Measurements from ENCODE around the gene NKX2-2.

GRCh38 chr20:21498195-21498594 is 15.7 kb downstream of the NKX2-2 start:
- TF ChIP-seq, protein P1, sequence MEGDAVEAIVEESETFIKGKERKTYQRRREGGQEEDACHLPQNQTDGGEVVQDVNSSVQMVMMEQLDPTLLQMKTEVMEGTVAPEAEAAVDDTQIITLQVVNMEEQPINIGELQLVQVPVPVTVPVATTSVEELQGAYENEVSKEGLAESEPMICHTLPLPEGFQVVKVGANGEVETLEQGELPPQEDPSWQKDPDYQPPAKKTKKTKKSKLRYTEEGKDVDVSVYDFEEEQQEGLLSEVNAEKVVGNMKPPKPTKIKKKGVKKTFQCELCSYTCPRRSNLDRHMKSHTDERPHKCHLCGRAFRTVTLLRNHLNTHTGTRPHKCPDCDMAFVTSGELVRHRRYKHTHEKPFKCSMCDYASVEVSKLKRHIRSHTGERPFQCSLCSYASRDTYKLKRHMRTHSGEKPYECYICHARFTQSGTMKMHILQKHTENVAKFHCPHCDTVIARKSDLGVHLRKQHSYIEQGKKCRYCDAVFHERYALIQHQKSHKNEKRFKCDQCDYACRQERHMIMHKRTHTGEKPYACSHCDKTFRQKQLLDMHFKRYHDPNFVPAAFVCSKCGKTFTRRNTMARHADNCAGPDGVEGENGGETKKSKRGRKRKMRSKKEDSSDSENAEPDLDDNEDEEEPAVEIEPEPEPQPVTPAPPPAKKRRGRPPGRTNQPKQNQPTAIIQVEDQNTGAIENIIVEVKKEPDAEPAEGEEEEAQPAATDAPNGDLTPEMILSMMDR (IDR thresholded peaks at IDR 0.05): no peak
- no peak for TF ChIP-seq POLR2A (IDR thresholded peaks at IDR 0.05)

Measured in vagina (tissue), 2 donors.